ENCODE results near the gene EXD3.

The EXD3 gene

DNA sequence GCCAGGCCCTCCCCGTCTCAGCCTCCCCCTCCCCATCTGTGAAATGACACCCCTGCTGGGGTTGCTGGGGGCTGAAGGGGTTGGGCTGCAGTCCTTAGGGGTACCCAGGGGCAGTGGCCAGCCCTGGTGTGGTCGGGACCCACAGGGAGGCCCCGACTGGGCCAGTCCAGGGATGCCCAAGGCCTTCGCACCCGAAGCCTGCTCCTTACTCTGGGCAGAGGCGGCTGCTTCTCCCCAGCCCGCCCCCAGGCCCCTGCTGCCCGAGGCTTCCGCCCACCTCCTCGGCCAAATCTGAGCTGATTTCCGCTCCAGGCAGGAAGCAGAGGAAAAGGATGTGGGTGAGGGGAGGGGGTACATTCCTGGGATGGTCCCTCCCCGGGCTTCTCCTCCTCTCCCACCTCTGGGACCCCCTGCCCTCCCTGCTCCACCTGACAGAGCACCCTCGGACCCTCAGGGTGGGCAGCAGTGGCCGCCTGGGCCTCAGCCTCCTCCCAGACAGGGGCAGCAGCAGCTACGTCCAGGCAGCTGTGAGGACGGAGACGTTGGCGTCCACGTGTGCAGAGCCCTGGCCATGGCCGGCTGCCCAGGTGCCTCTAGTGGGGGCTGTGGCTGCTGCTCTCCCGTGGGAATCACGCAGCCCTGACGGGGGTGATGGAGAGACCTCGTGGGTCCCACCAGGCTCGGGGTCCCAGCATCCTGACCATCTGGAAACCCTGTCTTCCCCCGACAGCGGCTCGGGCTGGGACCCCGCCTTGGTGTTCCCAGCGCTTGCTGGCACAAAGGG is 116.7 kb downstream of the EXD3 start:
- no peak for DNase-seq (ENCODE audit: low read depth in 2 of 2)

DNA sequence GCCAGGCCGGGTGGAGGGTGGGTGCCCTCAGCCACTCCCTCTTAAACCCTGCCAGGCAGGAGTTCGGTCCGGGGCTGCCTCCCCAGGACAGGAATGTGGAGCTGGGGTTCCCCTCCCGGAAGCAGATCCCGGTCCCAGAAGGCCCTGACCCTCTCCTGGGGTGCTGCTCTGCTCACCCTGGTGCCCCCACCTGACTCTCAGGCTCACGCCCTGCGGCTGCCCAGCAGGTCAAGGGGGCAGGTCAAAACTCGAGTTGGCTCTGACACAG is 117.2 kb downstream of the EXD3 start:
- no peak for DNase-seq (ENCODE audit: low read depth in 2 of 2)

DNA sequence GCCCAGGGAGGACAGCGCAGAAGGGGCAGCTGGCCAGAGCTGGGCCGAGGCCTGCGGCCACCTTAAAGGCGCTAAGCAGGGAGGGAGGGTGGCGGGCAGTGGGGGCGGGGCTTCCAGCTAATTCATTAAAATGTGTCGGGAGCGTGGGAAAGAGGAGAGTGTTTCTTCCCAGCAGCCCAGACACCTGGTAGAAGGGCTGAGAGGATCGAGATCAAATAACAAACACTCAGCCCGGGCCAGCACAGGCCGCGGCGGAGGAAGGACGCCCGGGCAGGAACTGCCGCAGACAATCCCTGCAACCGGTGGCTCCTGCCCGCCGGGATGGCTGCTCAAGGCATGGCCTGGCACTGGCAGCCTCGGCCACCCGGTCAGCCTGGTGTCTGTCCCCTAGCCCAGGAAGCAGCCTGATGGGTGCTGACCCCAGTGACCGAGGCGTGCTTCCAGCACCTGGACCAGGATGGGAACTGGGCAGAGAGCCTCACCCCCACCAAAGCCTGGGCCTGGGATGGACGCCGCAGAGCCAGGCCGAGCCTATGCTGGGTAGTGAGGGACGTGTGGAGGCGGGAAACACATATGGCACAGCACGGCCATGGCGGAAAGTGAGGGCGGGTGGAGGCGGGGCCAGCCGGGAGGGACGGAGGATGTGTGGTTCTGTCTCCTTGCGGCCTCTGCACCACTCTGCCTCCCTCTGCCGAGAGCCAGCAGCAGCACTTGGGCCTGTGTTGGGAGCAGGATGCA is 117.7 kb downstream of the EXD3 start:
- DNase-seq (ENCODE audit: low read depth in 2 of 2), result peak; percentile 49 to 61

DNA sequence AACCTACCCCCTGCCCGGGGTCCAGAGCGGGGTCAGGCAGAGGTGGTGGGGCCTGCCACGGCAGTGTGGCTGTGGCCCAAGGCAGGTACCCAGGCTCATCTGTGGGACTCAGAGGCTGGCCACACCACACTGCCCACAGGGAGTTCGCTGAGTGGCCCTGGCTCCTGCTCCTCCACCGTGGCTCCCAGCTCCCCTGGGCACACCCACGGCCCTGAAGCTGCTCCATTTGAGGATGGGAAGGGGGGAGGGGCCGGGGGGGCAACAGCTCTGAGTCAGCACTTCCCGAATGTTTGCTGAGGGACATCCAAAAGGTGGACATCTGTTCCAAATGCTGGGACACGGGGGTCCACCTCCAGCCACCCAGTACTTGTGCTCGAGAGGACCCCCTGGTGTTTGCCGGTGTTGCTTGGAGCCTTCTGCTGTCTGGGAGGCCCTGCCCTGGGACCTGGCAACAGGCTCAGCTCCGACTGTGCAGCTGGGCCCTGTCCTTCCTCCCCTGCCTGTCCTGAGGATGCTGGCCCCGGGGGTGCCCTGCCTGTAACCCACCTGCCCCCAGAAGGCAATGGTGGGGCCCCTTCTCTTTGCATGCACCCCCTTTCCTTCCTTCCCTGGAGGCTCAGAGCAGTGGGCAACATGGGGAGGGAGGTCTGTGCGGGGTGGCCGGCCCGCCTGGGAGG is 118.4 kb downstream of the EXD3 start:
- DNase-seq (ENCODE audit: low read depth in 2 of 2), result no peak

DNA sequence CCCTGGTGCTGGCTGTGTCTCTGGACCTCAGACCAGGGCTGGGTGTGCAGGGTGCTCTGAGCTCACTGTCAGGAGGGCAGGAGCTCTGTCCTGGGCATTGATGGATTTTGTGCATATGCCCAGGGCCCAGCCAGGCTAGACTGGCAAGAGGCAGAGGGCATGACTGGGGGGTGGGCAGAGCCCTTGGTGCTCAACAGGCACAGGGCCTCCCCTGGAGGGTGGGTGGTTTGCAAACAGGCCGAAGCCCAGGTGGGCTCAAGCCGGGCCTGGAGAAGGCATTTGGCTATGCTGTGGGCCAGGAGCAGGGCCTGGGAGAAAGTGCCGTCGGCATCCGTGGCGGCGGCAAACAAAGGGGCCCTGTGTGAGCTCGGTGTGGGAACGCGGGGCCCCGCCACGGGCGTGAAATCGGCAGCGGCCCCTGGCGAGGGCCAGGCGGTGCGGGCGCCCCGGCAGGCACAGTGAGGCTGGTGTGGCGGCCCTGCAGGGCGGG is 119.0 kb downstream of the EXD3 start:
- no peak for DNase-seq (ENCODE audit: low read depth in 2 of 2)

DNA sequence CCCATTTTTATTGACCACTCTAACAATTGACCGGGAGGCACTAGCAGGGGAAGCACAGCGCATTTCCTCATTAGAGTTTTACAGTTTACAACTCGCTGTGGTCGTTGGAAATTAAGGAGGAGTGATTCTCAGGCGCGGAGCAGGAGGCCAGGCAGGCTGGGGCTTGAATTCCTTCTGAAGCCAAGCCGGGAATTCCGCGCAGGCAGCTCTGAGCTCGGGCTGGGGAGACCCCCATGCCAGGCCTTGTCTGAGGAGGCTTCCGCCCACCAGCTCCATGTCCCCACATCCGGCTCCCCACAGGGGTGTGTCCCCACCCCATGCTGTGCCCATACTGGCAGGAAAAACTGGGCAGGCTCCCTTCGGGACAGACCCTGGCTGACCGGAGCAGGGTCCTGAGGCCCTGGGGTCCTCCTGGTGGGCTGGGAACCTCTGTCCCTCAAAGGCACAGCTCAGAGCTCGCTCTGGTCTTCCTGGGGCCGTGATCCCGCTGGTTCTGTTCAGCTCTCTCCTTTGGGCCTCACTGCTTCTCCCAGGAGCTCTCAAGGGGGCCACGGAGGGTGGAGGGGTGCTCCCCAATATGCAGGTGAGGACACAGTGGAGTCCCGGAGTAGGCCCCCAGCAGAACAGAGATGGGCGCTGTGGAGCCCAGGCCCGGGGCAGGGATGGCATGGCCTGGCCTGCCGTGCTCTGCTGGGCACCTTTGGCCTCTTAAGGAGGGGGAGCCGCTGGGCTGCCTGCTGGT is 119.6 kb downstream of the EXD3 start:
- no peak for DNase-seq (ENCODE audit: low read depth in 2 of 2)

DNA sequence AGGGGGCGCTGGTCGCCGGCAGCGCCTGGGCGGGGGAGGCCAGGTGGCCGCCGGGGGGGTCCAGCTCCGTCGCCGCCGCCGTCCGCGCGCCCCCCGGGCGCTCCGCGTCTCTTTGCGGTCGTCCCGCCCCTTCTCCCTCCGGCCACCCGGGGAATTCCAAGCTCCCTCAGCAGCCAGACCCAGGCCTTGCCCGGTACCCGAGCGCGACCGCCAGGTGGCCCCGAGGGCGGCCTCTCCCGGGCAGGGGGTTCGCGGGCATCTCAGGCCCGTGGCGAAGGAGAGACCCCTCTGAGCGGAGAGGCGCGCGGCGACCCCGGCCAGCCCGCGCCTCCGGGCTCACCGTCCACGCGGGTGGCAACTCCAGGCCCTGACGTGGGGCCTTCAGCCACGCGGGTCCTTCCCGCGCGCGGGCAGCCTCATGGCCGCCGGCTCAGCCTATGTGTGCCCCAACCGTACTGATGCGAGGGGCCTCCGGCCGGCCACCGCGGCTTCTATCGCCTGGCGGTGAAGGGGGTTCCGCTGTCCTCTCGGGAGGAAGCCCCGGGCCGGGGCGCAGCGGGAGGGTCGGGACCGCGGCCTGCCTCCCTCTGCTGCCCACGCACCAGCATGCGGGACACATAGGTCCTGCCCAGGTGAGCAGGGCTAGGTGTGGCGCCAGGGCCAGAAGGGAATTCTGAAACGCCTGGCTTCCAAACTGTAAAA is 120.4 kb downstream of the EXD3 start:
- peak in 1 of 2 donors; percentile 53 for DNase-seq (ENCODE audit: low read depth in 2 of 2)

DNA sequence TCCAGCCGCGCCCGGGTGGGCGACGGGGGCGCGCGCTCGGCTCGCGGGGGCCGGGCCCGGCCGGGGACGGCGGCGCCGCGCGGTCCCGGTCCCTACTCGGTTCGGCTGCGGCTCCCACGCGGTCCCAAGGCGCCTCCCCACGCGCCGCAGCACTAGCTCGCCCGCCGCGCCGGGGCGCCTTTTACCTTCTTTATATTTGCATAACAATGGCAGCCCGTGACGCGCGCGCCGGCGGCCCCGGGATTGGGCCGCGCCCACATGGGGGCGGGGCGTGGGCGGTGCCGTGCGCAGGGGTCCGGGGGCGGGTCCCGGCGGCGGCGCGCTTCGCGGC is 120.9 kb downstream of the EXD3 start, which contains the start of gene NRARP:
Gene NRARP (minus strand): TSS at position 154 of the 331 bp plus-strand sequence. CDS start 343 bp downstream, outside the sequence.
- peak; percentile 81 to 88 for DNase-seq (ENCODE audit: low read depth in 2 of 2)

DNA sequence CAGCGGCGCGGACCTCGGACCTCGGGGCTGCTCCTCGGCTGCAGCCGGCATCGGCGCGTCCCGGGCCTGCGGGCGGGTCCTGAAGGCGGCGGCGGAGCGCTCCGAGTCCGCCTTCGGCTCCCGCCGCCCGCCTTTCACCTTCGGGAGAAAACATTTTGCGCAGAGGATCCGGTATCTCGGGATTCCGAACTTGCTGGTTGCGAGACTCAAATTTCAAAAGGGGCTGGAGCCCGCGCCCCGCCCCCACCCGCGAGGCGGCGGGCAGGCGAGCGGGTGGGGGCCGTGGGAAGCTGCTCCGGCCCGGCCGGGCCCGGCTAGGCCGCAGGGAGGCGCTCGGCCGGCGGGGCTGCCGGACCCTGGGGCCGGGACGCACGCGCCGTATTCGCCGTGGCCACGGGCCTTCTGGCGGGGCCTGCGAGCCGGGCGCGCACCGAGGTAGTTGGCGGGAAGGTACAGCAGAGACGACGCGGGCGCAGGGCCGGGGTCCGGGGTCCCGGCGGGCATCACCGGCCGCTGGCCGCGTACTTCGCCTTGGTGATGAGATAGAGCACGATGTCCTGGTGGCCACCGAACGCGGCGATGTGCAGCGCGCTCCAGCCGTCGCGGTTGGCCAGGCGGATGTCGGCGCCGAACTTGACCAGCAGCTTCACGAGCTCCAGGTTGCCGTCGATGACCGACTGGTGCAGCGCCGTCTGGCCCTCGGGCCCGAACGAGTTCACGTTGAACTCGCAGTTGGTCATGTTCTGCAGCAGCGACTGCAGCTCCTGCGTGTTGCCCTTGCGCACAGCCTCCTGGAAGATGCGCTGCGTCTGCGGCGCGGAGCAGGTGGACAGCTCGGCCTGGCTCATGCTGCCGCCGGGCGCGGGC is 121.6 kb downstream of the EXD3 start:
- DNase-seq (ENCODE audit: low read depth in 2 of 2), result no peak

DNA sequence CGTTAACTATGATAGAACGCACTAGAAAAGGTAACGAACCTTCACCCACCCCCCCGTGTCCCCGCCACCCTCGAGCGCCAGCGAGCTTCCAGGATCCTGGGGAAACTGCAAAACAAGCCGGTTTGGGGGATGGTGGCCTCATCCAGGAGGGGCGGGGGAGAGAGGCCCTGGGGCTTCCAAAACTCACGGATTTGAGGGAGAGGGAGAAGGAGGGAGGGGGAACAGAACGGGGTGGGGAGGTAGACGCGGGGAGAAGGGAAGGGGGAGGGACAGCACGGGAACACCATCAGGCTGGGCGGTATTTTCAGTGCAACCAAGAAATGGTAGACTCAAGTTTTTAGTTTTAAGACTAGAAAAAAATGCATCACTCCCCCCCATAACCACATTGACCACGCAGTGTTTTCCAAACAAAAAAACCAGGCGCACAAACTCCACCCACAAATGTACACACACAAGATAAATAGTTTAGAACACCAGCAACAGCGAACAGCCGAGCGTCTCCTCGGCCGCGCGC is 122.3 kb downstream of the EXD3 start:
- DNase-seq (ENCODE audit: low read depth in 2 of 2), result no peak

DNA sequence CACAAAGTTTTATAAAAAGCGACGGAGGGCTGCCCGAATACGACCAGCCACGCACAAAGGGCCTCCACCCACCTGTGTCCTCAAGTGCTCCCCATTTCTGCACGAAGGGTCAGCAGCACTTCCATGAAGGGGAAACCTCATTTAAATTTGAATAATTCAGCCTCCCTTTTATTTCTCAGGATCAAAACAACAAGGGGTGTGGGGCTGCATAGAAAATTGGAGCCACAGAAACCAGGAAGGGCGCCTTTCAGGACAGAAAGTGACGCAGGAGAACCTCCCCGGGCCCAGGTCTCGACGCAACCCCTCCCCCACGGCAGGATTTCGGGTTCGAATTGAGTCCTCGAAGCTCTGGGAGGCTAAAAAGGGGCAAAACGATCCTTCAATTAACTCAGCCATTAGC is 123.0 kb downstream of the EXD3 start:
- no peak for DNase-seq (ENCODE audit: low read depth in 2 of 2)

DNA sequence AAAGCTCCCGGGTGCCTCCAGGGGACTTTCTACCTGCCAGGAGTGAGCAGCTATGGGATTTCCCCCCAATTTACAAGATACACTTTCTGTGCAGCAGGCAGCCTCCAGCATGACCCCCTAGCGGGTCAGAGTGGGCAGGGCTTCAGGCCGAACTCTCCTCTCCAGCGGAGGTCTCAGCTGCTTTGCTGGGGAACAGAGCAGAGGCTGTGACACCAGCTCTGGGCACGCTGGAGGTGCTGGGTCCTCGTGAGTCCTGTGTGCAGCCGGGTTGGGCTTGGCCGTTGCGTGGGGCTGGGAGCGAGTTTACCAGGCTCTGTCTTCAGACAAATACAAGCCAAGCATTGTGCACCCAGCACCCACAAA is 123.8 kb downstream of the EXD3 start:
- no peak for DNase-seq (ENCODE audit: low read depth in 2 of 2)

DNA sequence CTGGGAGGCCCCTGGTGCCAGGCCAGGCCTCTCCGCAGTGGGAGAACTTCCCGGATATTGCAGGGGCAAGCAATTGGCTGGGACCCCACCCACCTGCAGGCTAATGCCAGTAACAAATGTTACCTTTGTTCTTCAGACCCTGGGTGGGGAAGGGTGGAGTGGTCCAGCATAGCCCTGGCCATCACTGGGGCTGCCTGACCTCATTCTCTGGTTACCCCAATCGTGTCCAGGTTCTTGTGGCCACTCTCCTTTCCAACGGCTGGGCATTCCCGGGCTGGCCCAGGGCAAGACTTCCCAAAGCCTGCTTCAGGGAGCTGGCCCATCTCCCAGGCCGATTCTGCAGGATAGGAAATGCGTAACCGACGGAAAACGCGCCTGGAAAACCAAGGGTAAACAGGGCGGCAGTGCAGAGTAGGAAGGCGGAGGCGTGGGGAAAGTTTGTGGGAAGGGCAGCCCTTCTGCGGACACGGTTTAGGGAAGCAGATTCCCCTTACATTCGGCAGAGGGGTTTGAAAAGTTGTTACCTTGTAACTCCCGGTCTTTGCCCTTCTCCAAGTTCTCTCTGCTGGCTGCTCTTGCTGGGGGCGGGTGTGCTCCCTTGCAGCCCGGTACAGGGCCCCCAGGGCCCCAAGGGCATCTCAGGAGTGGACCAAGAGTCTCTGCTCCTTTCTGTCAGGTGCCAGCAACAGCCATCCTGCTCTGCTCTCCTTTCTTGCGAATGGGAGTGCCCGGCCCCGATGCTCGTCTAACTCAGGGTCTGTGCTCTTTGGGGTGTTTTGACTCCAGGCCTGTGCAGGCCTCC is 124.4 kb downstream of the EXD3 start:
- no peak for DNase-seq (ENCODE audit: low read depth in 2 of 2)

DNA sequence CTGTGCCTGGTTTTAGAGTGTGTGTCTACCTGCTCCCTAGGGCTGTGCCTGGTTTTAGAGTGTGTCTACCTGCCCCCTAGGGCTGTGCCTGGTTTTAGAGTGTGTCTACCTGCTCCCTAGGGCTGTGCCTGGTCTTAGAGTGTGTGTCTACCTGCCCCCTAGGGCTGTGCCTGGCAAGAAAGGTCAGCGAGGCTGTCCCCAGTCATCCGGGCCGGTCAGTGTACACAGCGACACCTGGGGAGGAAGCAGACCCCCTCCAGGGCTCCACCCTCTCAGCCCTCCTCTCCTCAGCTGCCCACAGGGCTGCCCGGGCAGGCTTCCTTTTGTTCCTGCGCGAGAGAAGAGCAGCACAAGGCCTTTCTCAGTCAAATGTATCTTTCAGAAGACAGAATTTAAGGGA is 125.0 kb downstream of the EXD3 start:
- no peak for DNase-seq (ENCODE audit: low read depth in 2 of 2)

DNA sequence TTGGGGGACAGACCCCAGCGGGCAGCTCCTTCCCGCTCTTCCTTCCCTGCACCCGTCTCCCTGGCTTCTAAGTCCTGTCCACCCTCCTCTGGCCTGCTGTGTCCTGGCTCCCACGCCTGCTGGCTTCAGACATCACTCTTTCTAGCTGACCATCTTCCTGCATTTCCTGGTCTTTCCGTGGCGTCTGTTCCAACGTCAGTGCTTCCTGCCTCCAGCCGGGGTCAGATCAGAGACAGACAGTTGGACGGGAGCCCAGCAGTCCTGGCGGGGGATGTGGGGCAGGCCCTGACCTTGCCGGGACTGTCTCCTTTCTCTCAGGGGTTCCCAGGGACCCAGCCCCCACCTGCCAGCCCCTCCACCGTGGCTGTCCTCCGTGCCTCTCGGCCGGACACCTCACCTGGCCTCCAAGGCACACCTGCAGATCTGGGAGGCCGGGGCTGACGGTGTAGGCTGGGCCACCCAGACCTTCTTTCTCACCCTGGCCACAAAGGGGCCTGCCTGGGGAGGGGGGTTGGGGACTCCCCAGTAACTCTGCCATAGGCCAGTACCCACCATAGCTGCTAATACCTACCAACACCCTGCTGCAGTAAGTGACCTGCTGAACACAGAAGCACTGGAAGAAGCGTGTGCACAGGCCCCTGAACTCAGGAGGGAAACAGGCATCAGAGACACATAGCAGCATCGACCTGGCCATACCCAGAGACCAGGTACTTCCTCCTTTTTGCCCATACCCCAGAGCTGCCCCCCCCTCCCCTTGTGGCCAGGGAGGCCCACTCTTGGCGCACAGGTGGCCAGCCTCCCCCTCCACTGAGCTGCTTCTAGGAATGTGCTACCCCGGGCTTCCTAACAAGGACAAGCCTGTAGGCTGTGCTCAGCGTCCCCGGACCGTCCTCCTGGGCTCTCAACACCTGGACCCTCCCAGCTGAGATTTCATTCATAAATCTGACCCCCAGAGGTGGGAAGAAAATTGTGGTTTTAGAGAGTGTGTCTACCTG is 126.0 kb downstream of the EXD3 start:
- DNase-seq (ENCODE audit: low read depth in 2 of 2), result no peak

DNA sequence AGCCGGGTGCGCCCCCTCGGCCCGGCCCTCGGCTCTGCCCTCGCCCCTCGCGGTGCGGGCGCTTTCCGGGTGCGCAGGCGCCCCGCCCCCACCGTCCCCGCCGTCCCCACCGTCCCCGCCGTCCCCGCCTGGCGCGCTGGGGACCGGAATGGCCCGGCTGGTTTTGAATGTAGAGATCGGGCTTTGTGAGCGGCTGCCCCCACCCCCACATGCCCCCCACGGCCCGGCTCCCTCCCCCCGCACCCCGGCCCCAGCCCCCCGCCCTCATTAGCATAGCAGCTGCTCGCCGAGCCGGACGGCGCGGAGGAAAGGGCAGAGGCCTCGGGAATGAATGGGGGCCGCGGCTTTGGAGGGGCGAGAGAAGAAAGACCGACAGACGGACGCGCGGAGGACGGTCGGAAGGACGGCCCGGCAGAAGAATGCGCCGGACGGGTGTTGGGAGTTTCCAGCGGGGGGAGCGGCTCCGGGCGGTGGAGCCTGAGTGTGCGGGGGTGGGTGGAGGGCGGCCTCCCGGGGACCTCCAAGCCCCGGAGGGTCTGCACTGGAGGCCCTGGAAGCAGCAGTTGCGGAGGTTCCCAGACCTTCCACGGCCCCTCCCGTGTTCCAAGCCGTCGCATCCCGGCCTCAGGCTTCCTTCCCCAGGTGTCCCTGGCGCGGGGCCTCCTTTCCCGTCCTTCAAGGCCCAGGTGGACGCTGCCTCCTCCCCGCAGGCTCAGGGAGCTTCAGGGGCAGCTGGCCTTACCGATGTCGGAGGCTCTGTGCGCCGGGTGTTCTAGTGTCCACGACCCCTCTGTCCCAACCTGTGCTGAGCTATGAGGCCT is 126.9 kb downstream of the EXD3 start:
- DNase-seq (ENCODE audit: low read depth in 2 of 2), result no peak

DNA sequence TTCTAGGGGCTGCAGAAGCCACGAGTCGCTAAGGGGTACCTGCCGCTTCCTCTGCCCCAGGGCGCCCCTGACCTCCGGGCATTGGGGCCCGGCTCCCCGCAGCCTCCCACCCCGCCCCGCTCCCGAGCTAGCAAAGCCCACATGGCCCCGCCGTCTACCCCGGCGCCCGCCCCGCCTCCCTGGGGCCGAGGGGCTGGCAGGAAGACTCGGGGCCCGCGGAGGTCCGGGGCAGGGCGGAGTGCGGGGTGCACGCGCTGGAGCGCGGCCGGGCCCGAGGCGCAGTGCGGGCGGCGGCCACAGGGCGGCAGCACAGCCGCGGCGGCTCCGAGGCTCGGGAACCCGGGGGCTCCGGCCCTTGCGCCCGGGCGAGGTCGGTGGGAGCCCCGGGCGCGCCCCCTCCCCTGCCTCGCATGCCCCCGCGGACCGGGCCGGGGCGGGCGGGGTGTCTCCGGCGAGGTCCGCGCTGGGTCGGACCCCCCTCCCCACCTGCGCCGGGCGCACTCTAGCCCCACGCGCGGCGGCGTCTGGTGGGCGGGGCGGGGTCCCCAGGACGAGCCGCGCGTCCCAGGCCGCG is 127.6 kb downstream of the EXD3 start:
- DNase-seq (ENCODE audit: low read depth in 2 of 2), result no peak
